ENCODE data around the gene SUV39H1. TPM values are rescaled to one million over a fixed set of nuclear protein-coding genes. Genes with fewer than 3 reads are reported as not detected.

The SUV39H1 gene
- total and polyA plus RNA-seq, 9 of the 15 experiments (the other 6 are each of a cell fraction or from before 2014, with no cell fraction given) = 4.7 to 34.7 (median 17.9) TPM

DNA sequence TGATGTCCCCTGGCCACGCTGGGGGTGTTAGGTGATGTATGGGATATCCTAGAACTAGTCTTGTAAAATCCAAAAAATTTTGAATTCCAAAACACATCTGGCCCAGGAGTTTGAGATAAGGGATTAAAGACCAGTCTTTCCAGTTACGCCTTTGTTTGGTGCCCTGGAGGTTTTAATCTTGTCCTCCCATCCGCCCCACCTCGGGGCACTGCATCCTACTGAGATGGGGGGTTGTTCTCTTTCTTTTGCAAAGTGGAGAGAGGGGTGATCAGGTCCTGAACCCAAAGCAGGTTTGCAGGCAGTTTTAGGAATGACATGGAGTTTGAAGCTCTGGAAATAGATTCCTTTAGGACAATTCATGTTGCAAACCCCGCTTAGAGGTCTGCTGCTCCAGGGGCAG lies 1.8 kb downstream of the SUV39H1 start:
- in situ Hi-C loops (cut with MboI) (no loop called here), intact Hi-C loops (cut with micrococcal nuclease) (loop anchor here (5.0 kb wide), 2 partner anchors 89 to 104 kb away; partner anchors contain the start of genes GATA1 and HDAC6)
- BruUV-seq (replicated peaks) = no TSS peak
- 64% methylated on average over 3 of the region's 5 CpGs for WGBS (ENCODE audit: insufficient coverage, low coverage, missing lambda C conversion rate)
- Histone ChIP-seq H3K27ac (ENCODE audit: extremely low read depth, low read depth, low read length) (no peak overlapping the region; the same call in 2 of the 3 replicates), H3K9me1 (ENCODE audit: control insufficient read depth, insufficient read depth, low read length) (no peaks in the 10 kb centered on the region), H3K36me3 (ENCODE audit: control insufficient read depth, insufficient read depth, low read length) (peaks cover 53% of the 10 kb centered on the region), H3K4me2 (ENCODE audit: insufficient read depth, low read length) (no peak overlapping the region), H3K9me3 (replicated peaks; ENCODE audit: control insufficient read depth, insufficient read depth, low read depth, low read length) (no peaks in the 10 kb centered on the region), H2AFZ (ENCODE audit: low read depth, low read length) (no peak overlapping the region), H3K27me3 (ENCODE audit: control insufficient read depth in 2 of 2, insufficient read depth in 2 of 2, low read length in 2 of 2) (no peaks in the 10 kb centered on the region), H3K4me3 (no peak overlapping the region), H4K20me1 (replicated peaks; ENCODE audit: control insufficient read depth, insufficient read depth, low read length) (peaks cover 18% of the 10 kb centered on the region), H3K9ac (ENCODE audit: insufficient read depth in 1 of 2, low read depth in 2 of 2, low read length in 2 of 2) (no peak overlapping the region; a peak in 1 of 4 replicates), H3K4me1 (replicated peaks in 1 of 2; ENCODE audit: control insufficient read depth in 2 of 2, insufficient read depth in 2 of 2, low read length in 2 of 2) (peaks cover 39 to 47% of the 10 kb centered on the region in 2 experiments), H3K79me2 (ENCODE audit: control insufficient read depth, insufficient read depth, low read length) (peaks cover 64% of the 10 kb centered on the region)
- DNase-seq (ENCODE audit: extremely low read depth in 1 of 4, low spot score in 3 of 4) (no peak), FAIRE-seq (no peak), ATAC-seq (no peak)
- CTCF ChIA-PET (ENCODE audit: low intra/inter-chr PET ratio) = no interaction called here
- POLR2A ChIA-PET = interaction anchor here (0.6 to 2.7 kb wide), 3 partner anchors 10 to 28 kb away, joined by 3 to 9 read pairs (median 3); no protein-coding TSS in a partner anchor
- TF ChIP-seq ZNF696 (CRISPR knock-in tag; conservative IDR thresholded peaks at IDR 0.05) (no peak), FOXM1 (IDR thresholded peaks at IDR 0.05; ENCODE audit: low read depth) (no peak), FOXM1 (CRISPR knock-in tag; IDR thresholded peaks at IDR 0.05; ENCODE audit: low read depth) (no peak), RBBP5 (IDR thresholded peaks at IDR 0.05; ENCODE audit: borderline replicate concordance, insufficient read depth, low read length, poor library complexity, severe bottlenecking) (no peak), TCF7 (IDR thresholded peaks at IDR 0.05; ENCODE audit: borderline replicate concordance) (no peak), KDM2B (CRISPR knock-in tag; IDR thresholded peaks at IDR 0.05) (no peak), NR3C1 (CRISPR knock-in tag; IDR thresholded peaks at IDR 0.05) (no peak), ELF2 (CRISPR knock-in tag; IDR thresholded peaks at IDR 0.05) (no peak), ZFX (CRISPR knock-in tag; IDR thresholded peaks at IDR 0.05) (no peak), KAT7 (CRISPR knock-in tag; IDR thresholded peaks at IDR 0.05; ENCODE audit: borderline replicate concordance) (no peak), MAFF (IDR thresholded peaks at IDR 0.05; ENCODE audit: low read length) (no peak), HDAC8 (tag; IDR thresholded peaks at IDR 0.05) (no peak), PHF8 (IDR thresholded peaks at IDR 0.05; ENCODE audit: borderline replicate concordance, low read length) (no peak), STAT5A (IDR thresholded peaks at IDR 0.05; ENCODE audit: borderline replicate concordance, low read length) (no peak)
- TF ChIP-seq, protein P1, sequence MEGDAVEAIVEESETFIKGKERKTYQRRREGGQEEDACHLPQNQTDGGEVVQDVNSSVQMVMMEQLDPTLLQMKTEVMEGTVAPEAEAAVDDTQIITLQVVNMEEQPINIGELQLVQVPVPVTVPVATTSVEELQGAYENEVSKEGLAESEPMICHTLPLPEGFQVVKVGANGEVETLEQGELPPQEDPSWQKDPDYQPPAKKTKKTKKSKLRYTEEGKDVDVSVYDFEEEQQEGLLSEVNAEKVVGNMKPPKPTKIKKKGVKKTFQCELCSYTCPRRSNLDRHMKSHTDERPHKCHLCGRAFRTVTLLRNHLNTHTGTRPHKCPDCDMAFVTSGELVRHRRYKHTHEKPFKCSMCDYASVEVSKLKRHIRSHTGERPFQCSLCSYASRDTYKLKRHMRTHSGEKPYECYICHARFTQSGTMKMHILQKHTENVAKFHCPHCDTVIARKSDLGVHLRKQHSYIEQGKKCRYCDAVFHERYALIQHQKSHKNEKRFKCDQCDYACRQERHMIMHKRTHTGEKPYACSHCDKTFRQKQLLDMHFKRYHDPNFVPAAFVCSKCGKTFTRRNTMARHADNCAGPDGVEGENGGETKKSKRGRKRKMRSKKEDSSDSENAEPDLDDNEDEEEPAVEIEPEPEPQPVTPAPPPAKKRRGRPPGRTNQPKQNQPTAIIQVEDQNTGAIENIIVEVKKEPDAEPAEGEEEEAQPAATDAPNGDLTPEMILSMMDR (IDR thresholded peaks at IDR 0.05 in 2 of 3, conservative IDR thresholded peaks at IDR 0.05 in 1 of 3; ENCODE audit: insufficient read depth in 2 of 3, low read depth in 1 of 3, low read length in 3 of 3) = no peak
- TF ChIP-seq, protein P2, sequence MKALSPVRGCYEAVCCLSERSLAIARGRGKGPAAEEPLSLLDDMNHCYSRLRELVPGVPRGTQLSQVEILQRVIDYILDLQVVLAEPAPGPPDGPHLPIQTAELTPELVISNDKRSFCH (CRISPR knock-in tag; IDR thresholded peaks at IDR 0.05) = no peak
- TF ChIP-seq, protein P2 (tag; IDR thresholded peaks at IDR 0.05) = no peak

Data from K562 (cell line).